VCaP (cell line): ENCODE data around the gene COL27A1.

Source experiments
- H3K27ac ChIP-seq: fragments of 450-650 bp; 2 replicates; pipeline ENCODE4 v1.5.1; 2017
- CTCF ChIP-seq: fragments of 450-650 bp; conservative IDR thresholded peaks from 2 replicates; pipeline ENCODE4 v1.5.1; 2017; ENCODE audit warnings: mild to moderate bottlenecking, moderate library complexity

Gene COL27A1

GRCh38 chr9:114171500-114171899, 16.2 kb downstream of the COL27A1 start:
- no peak for TF ChIP-seq CTCF
- no peak overlapping the region for H3K27ac ChIP-seq

GRCh38 chr9:114172981-114173833, 17.9 kb downstream of the COL27A1 start:
- TF ChIP-seq CTCF, result no peak
- no peak overlapping the region for H3K27ac ChIP-seq

- H3K27ac ChIP-seq, result no peak overlapping the region
- no peak for TF ChIP-seq CTCF
Observed at GRCh38 chr9:114174557-114174875, 19.2 kb downstream of the COL27A1 start.

- no peak for TF ChIP-seq CTCF
- H3K27ac ChIP-seq, result no peak overlapping the region
Observed at GRCh38 chr9:114174876-114175771, 19.8 kb downstream of the COL27A1 start.

GRCh38 chr9:114176624-114177291, 21.4 kb downstream of the COL27A1 start:
- no peak overlapping the region for H3K27ac ChIP-seq
- TF ChIP-seq CTCF, result no peak

- no peak overlapping the region for H3K27ac ChIP-seq
- TF ChIP-seq CTCF, result no peak
Observed at GRCh38 chr9:114177423-114178064, 22.2 kb downstream of the COL27A1 start.
